HFFc6 (cell line): ENCODE results near the gene GRPEL2. TPM values are rescaled to one million over a fixed set of nuclear protein-coding genes. Genes with fewer than 3 reads are reported as not detected.
A peak's percentile ranks its signal among the peaks of the same experiment; 100 is the strongest.

Experiments used
- DNase-seq: peaks from one replicate; pipeline ENCODE4 v3.0.0-alpha.2; 2018
- H3K27ac Mint-ChIP-seq: 2 replicates; pipeline ENCODE4 v1.8.0; 2020; ENCODE audit warnings: mild to moderate bottlenecking, mixed read lengths
- H3K27me3 Mint-ChIP-seq: 2 replicates; pipeline ENCODE4 v1.8.0; 2021; ENCODE audit warnings: mild to moderate bottlenecking, moderate library complexity, mixed read lengths; ENCODE audit not compliant: insufficient read depth
- H3K36me3 Mint-ChIP-seq: 2 replicates; pipeline ENCODE4 v1.8.0; 2021; ENCODE audit warnings: low read depth, mixed read lengths
- H3K4me1 Mint-ChIP-seq: 2 replicates; pipeline ENCODE4 v1.8.0; 2020; ENCODE audit warnings: low read depth, mixed read lengths
- H3K4me3 Mint-ChIP-seq: 2 replicates; pipeline ENCODE4 v1.8.0; 2020; ENCODE audit warnings: mild to moderate bottlenecking, moderate library complexity, mixed read lengths
- H3K9me3 Mint-ChIP-seq: 2 replicates; pipeline ENCODE4 v1.8.0; 2020; ENCODE audit warnings: mild to moderate bottlenecking, mixed read lengths
- CTCF ChIP-seq: fragments of 200-600 bp; sonication (generic); IDR thresholded peaks from 2 replicates; pipeline ENCODE4 v1.5.0; 2021; ENCODE audit warnings: antibody characterized with exemption, mild to moderate bottlenecking
- total RNA-seq, 6 experiments: library from RNA; stranded (reverse); fragmentation: NEBNext Ultra II Directional; extraction: Animal tissue kit (Norgen Biotek cat#: 25700); gene quantifications; 2 replicates in 1 of 6; 3 replicates in 5 of 6; pipeline ENCODE4 v1.2.3, GENCODE V29; 2021

The GRPEL2 gene
- total RNA-seq, 6 experiments from 2014 or later = 15.6 to 18.9 (median 17.5) TPM

- peaks cover 40% of the 10 kb centered on the region for H3K4me1 Mint-ChIP-seq
- H3K9me3 Mint-ChIP-seq = no peaks in the 10 kb centered on the region
- H3K27me3 Mint-ChIP-seq = no peaks in the 10 kb centered on the region
- no peaks in the 10 kb centered on the region for H3K36me3 Mint-ChIP-seq
- no peak for TF ChIP-seq CTCF
- H3K4me3 Mint-ChIP-seq = no peak overlapping the region
- no peak overlapping the region for H3K27ac Mint-ChIP-seq
- no peak for DNase-seq
These were observed 22.8 kb upstream of the GRPEL2 start for GRCh38 chr5:149322518-149322917.

GRCh38 chr5:149323210-149323609 lies 22.1 kb upstream of the GRPEL2 start:
- Mint-ChIP-seq H3K4me1 (peaks cover 40% of the 10 kb centered on the region), H3K27ac (peak overlapping the region; percentile 67), H3K4me3 (no peak overlapping the region), H3K36me3 (no peaks in the 10 kb centered on the region), H3K9me3 (no peaks in the 10 kb centered on the region), H3K27me3 (no peaks in the 10 kb centered on the region)
- TF ChIP-seq CTCF = no peak
- DNase-seq = no peak

- DNase-seq = no peak
- Mint-ChIP-seq H3K4me1 (peaks cover 40% of the 10 kb centered on the region), H3K4me3 (no peak overlapping the region), H3K27me3 (no peaks in the 10 kb centered on the region), H3K9me3 (no peaks in the 10 kb centered on the region), H3K36me3 (no peaks in the 10 kb centered on the region), H3K27ac (peak overlapping the region; percentile 67)
- no peak for TF ChIP-seq CTCF
These were observed 21.6 kb upstream of the GRPEL2 start for GRCh38 chr5:149323621-149324205.

GRCh38 chr5:149324641-149325040 lies 20.7 kb upstream of the GRPEL2 start:
- Mint-ChIP-seq H3K27ac (peak overlapping the region; percentile 53), H3K9me3 (no peaks in the 10 kb centered on the region), H3K36me3 (no peaks in the 10 kb centered on the region), H3K27me3 (no peaks in the 10 kb centered on the region), H3K4me3 (no peak overlapping the region), H3K4me1 (peaks cover 40% of the 10 kb centered on the region)
- TF ChIP-seq CTCF = no peak
- no peak for DNase-seq

- H3K4me1 Mint-ChIP-seq = peaks cover 34% of the 10 kb centered on the region
- H3K27me3 Mint-ChIP-seq = no peaks in the 10 kb centered on the region
- no peaks in the 10 kb centered on the region for H3K36me3 Mint-ChIP-seq
- H3K4me3 Mint-ChIP-seq = no peak overlapping the region
- DNase-seq = no peak
- TF ChIP-seq CTCF = no peak
- H3K9me3 Mint-ChIP-seq = no peaks in the 10 kb centered on the region
- H3K27ac Mint-ChIP-seq = peak overlapping the region; percentile 53; the same call in 1 of the 2 replicates
These were observed 20.0 kb upstream of the GRPEL2 start for GRCh38 chr5:149325166-149325735.
